ENCODE measurements around the gene ERC2.

- TF ChIP-seq ZNF3 (CRISPR knock-in tag; IDR thresholded peaks at IDR 0.05) (no peak), ZNF274 (CRISPR knock-in tag; IDR thresholded peaks at IDR 0.05) (no peak), ZNF558 (CRISPR knock-in tag; IDR thresholded peaks at IDR 0.05; ENCODE audit: borderline replicate concordance) (no peak), ZBTB4 (CRISPR knock-in tag; IDR thresholded peaks at IDR 0.05; ENCODE audit: borderline replicate concordance) (no peak), RFX5 (IDR thresholded peaks at IDR 0.05; ENCODE audit: low read depth, low read length) (no peak), MAX (IDR thresholded peaks at IDR 0.05) (no peak)
- TF ChIP-seq, protein P1, sequence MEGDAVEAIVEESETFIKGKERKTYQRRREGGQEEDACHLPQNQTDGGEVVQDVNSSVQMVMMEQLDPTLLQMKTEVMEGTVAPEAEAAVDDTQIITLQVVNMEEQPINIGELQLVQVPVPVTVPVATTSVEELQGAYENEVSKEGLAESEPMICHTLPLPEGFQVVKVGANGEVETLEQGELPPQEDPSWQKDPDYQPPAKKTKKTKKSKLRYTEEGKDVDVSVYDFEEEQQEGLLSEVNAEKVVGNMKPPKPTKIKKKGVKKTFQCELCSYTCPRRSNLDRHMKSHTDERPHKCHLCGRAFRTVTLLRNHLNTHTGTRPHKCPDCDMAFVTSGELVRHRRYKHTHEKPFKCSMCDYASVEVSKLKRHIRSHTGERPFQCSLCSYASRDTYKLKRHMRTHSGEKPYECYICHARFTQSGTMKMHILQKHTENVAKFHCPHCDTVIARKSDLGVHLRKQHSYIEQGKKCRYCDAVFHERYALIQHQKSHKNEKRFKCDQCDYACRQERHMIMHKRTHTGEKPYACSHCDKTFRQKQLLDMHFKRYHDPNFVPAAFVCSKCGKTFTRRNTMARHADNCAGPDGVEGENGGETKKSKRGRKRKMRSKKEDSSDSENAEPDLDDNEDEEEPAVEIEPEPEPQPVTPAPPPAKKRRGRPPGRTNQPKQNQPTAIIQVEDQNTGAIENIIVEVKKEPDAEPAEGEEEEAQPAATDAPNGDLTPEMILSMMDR (CRISPR knock-in tag; IDR thresholded peaks at IDR 0.05): no peak
Measured at GRCh38 chr3:55597641-55598040, 870.6 kb downstream of the ERC2 start.
